ENCODE measurements around the gene NKX2-2. TPM values are rescaled to one million over a fixed set of nuclear protein-coding genes. Genes with fewer than 3 reads are reported as not detected.

NKX2-2 gene
- total and polyA plus RNA-seq, 2 of the 8 experiments (the other 6 are each of a cell fraction or from before 2014, with no cell fraction given) = not detected

- TF ChIP-seq, protein P1, sequence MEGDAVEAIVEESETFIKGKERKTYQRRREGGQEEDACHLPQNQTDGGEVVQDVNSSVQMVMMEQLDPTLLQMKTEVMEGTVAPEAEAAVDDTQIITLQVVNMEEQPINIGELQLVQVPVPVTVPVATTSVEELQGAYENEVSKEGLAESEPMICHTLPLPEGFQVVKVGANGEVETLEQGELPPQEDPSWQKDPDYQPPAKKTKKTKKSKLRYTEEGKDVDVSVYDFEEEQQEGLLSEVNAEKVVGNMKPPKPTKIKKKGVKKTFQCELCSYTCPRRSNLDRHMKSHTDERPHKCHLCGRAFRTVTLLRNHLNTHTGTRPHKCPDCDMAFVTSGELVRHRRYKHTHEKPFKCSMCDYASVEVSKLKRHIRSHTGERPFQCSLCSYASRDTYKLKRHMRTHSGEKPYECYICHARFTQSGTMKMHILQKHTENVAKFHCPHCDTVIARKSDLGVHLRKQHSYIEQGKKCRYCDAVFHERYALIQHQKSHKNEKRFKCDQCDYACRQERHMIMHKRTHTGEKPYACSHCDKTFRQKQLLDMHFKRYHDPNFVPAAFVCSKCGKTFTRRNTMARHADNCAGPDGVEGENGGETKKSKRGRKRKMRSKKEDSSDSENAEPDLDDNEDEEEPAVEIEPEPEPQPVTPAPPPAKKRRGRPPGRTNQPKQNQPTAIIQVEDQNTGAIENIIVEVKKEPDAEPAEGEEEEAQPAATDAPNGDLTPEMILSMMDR (IDR thresholded peaks at IDR 0.05; ENCODE audit: control extremely low read depth in 1 of 3, insufficient read depth in 1 of 3, low read depth in 1 of 3, low read length in 3 of 3) = no peak
- TF ChIP-seq KDM1A (IDR thresholded peaks at IDR 0.05; ENCODE audit: borderline replicate concordance, low read length) = no peak
- no peak for TF ChIP-seq RXRA (IDR thresholded peaks at IDR 0.05; ENCODE audit: insufficient read depth, low read depth, low read length)
- TF ChIP-seq CBX8 (IDR thresholded peaks at IDR 0.05; ENCODE audit: borderline replicate concordance, low read depth, low read length) = no peak; the same call in 1 of the 2 replicates
- TF ChIP-seq EZH2 (IDR thresholded peaks at IDR 0.05; ENCODE audit: low read depth, low read length, severe bottlenecking) = peak; percentile 98
- peak; percentile 97 for TF ChIP-seq RNF2 (IDR thresholded peaks at IDR 0.05; ENCODE audit: borderline replicate concordance, low read depth, low read length, missing control alignments, poor library complexity, severe bottlenecking)
- no peak for TF ChIP-seq KDM5A (IDR thresholded peaks at IDR 0.05; ENCODE audit: low read length)
- TF ChIP-seq TEAD4 (IDR thresholded peaks at IDR 0.05; ENCODE audit: low read depth, low read length) = no peak
- TF ChIP-seq POLR2AphosphoS5 (IDR thresholded peaks at IDR 0.05; ENCODE audit: low read depth, low read length) = no peak
Observed at GRCh38 chr20:21507400-21508229, 6.2 kb downstream of the NKX2-2 start (continued).
